IMR-90 (cell line): Measurements from ENCODE around the gene ARR3. TPM values are rescaled to one million over a fixed set of nuclear protein-coding genes. Genes with fewer than 3 reads are reported as not detected.

ENCODE experiments used
- ATAC-seq: fragments of 200-7000 bp; cut with Tn5 transposase; 2 replicates; pipeline ENCODE4 v1.9.1; 2020; ENCODE audit warnings: low read depth, mild to moderate bottlenecking, moderate library complexity
- BruUV-seq: library from RNA; stranded (reverse); fragments of 400-500 nt; replicated peaks from 2 replicates; lab custom pipeline; 2021; lab: Mats Ljungman, UMichigan
- CTCF ChIA-PET: fragments of 300-600 bp; formaldehyde crosslinking; extraction: SDS; loops from one replicate; lab custom pipeline; 2021; ENCODE audit warnings: antibody characterized with exemption; lab: Yijun Ruan, JAX
- POLR2A ChIA-PET: fragments of 300-600 bp; sonication (Branson Sonifier 250); formaldehyde crosslinking; loops from one replicate; lab custom pipeline; 2022; ENCODE audit warnings: antibody characterized with exemption; ENCODE audit not compliant: unreplicated experiment; lab: Charles Lee
- DNase-seq: peaks from one replicate; pipeline ENCODE4 v3.0.0; 2013
- H2AFZ ChIP-seq: replicated peaks from 2 replicates; pipeline ENCODE3; 2013; ENCODE audit warnings: low read length, mild to moderate bottlenecking; ENCODE audit not compliant: poor library complexity
- H2AK5ac ChIP-seq: 2 replicates; pipeline ENCODE4 v1.6.1; 2013; ENCODE audit warnings: low read depth, low read length, inconsistent platforms
- H2AK9ac ChIP-seq: replicated peaks from 2 replicates; pipeline ENCODE3; 2013; ENCODE audit warnings: mild to moderate bottlenecking, low read depth, low read length, moderate library complexity; ENCODE audit not compliant: poor library complexity
- H2BK120ac ChIP-seq: 2 replicates; pipeline ENCODE4 v1.6.1; 2013; ENCODE audit warnings: low read depth, low read length, inconsistent platforms
- H2BK15ac ChIP-seq: 3 replicates; pipeline ENCODE4 v1.6.1; 2013; ENCODE audit warnings: low read depth, low read length, inconsistent platforms
- H2BK20ac ChIP-seq: 2 replicates; pipeline ENCODE4 v1.6.1; 2013; ENCODE audit warnings: low read depth, mild to moderate bottlenecking, inconsistent platforms, low read length, moderate library complexity
- H2BK5ac ChIP-seq: 2 replicates; pipeline ENCODE4 v1.6.1; 2013; ENCODE audit warnings: mild to moderate bottlenecking, low read depth, low read length, inconsistent platforms; ENCODE audit not compliant: poor library complexity, severe bottlenecking
- H3K14ac ChIP-seq: replicated peaks from 2 replicates; pipeline ENCODE4 v1.6.1; 2013; ENCODE audit warnings: low read depth, low read length, inconsistent platforms
- H3K18ac ChIP-seq: 2 replicates; pipeline ENCODE4 v1.6.1; 2013; ENCODE audit warnings: low read depth, low read length, control low read depth
- H3K23ac ChIP-seq: 2 replicates; pipeline ENCODE4 v1.6.1; 2013; ENCODE audit warnings: low read depth, low read length, inconsistent platforms
- H3K27ac ChIP-seq: 2 replicates; pipeline ENCODE4 v1.5.1; 2013; ENCODE audit warnings: mild to moderate bottlenecking, control low read depth, low read length; ENCODE audit not compliant: insufficient read depth
- H3K27me3 ChIP-seq: 2 replicates; pipeline ENCODE4 v1.6.1; 2013; ENCODE audit warnings: low read length; ENCODE audit not compliant: control insufficient read depth, insufficient read depth
- H3K36me3 ChIP-seq: 2 replicates; pipeline ENCODE4 v1.6.1; 2013; ENCODE audit warnings: low read length, mixed read lengths; ENCODE audit not compliant: control insufficient read depth, insufficient read depth
- H3K4ac ChIP-seq: 2 replicates; pipeline ENCODE4 v1.6.1; 2013; ENCODE audit warnings: low read depth, low read length, inconsistent platforms
- H3K4me1 ChIP-seq: 2 replicates; pipeline ENCODE4 v1.6.1; 2013; ENCODE audit warnings: low read length, mixed read lengths; ENCODE audit not compliant: control insufficient read depth, insufficient read depth
- H3K4me2 ChIP-seq: 2 replicates; pipeline ENCODE4 v1.6.1; 2013; ENCODE audit warnings: low read depth, mild to moderate bottlenecking, control low read depth, low read length, moderate library complexity
- H3K4me3 ChIP-seq: 2 replicates; pipeline ENCODE4 v1.5.1; 2013; ENCODE audit warnings: low read depth, mild to moderate bottlenecking, control low read depth, low read length, moderate library complexity; ENCODE audit not compliant: insufficient read depth
- H3K56ac ChIP-seq: 2 replicates; pipeline ENCODE4 v1.6.1; 2013; ENCODE audit warnings: low read length, inconsistent platforms; ENCODE audit not compliant: insufficient read depth; ENCODE audit errors: extremely low read depth
- H3K79me1 ChIP-seq, 2 experiments: 2 replicates each; pipeline ENCODE4 v1.6.1; 2013; ENCODE audit warnings: low read length in 2 of 2, inconsistent platforms in 1 of 2, low read depth in 1 of 2
- H3K9ac ChIP-seq: 2 replicates; pipeline ENCODE4 v1.6.1; 2013; ENCODE audit warnings: low read depth, low read length, control low read depth
- H3K9me1 ChIP-seq: 2 replicates; pipeline ENCODE4 v1.6.1; 2013; ENCODE audit warnings: low read length, inconsistent platforms; ENCODE audit not compliant: insufficient read depth
- H3K9me3 ChIP-seq: 2 replicates; pipeline ENCODE4 v1.6.1; 2013; ENCODE audit warnings: low read length; ENCODE audit not compliant: control insufficient read depth, insufficient read depth
- H4K20me1 ChIP-seq: 2 replicates; pipeline ENCODE4 v1.6.1; 2013; ENCODE audit warnings: low read length, inconsistent platforms; ENCODE audit not compliant: insufficient read depth
- H4K5ac ChIP-seq: 2 replicates; pipeline ENCODE4 v1.6.1; 2013; ENCODE audit warnings: mild to moderate bottlenecking, low read depth, low read length, control low read depth
- H4K8ac ChIP-seq, 2 experiments: 2 replicates each; pipeline ENCODE4 v1.6.1; 2013; ENCODE audit warnings: low read depth in 2 of 2, low read length in 2 of 2, control low read depth in 1 of 2, inconsistent platforms in 1 of 2
- H4K91ac ChIP-seq: 2 replicates; pipeline ENCODE4 v1.6.1; 2013; ENCODE audit warnings: low read depth, low read length, inconsistent platforms; ENCODE audit not compliant: insufficient read depth
- BHLHE40 ChIP-seq: fragments of 150-350 bp; IDR thresholded peaks from 2 replicates; pipeline ENCODE4 v1.6.1; 2016; ENCODE audit warnings: mild to moderate bottlenecking, low read depth, low read length
- CEBPB ChIP-seq: IDR thresholded peaks from 2 replicates; pipeline ENCODE4 v1.6.1; 2012; ENCODE audit warnings: low read depth, low read length, improper control_type of control experiment
- CHD1 ChIP-seq: IDR thresholded peaks from 2 replicates; pipeline ENCODE4 v1.6.1; 2012; ENCODE audit warnings: low read depth, low read length, improper control_type of control experiment
- CTCF ChIP-seq: conservative IDR thresholded peaks from 2 replicates; pipeline ENCODE4 v1.5.1; 2012; ENCODE audit warnings: mild to moderate bottlenecking, low read depth, low read length, improper control_type of control experiment
- ELK1 ChIP-seq: fragments of 150-350 bp; IDR thresholded peaks from 2 replicates; pipeline ENCODE4 v1.6.1; 2016; ENCODE audit warnings: low read depth, mild to moderate bottlenecking, low read length, moderate library complexity, borderline replicate concordance
- FOS ChIP-seq: fragments of 150-350 bp; IDR thresholded peaks from 2 replicates; pipeline ENCODE4 v1.6.1; 2016; ENCODE audit warnings: low read depth, low read length
- MAFK ChIP-seq: IDR thresholded peaks from 2 replicates; pipeline ENCODE4 v1.6.1; 2012; ENCODE audit warnings: low read depth, low read length, improper control_type of control experiment
- MAZ ChIP-seq: IDR thresholded peaks from 2 replicates; pipeline ENCODE4 v1.6.1; 2012; ENCODE audit warnings: low read depth, mild to moderate bottlenecking, low read length, improper control_type of control experiment, moderate library complexity, borderline replicate concordance
- MXI1 ChIP-seq: IDR thresholded peaks from 2 replicates; pipeline ENCODE4 v1.6.1; 2012; ENCODE audit warnings: low read depth, mild to moderate bottlenecking, low read length, moderate library complexity, borderline replicate concordance
- NFE2L2 ChIP-seq: fragments of 150-350 bp; IDR thresholded peaks from 2 replicates; pipeline ENCODE4 v1.6.1; 2016; ENCODE audit warnings: low read depth, mild to moderate bottlenecking, low read length
- POLR2A ChIP-seq: IDR thresholded peaks from 2 replicates; pipeline ENCODE4 v1.6.1; 2012; ENCODE audit warnings: mild to moderate bottlenecking, low read depth, low read length
- RAD21 ChIP-seq: IDR thresholded peaks from 2 replicates; pipeline ENCODE4 v1.6.1; 2012; ENCODE audit warnings: low read length, improper control_type of control experiment
- RCOR1 ChIP-seq: IDR thresholded peaks from 2 replicates; pipeline ENCODE4 v1.6.1; 2012; ENCODE audit warnings: mild to moderate bottlenecking, low read length, improper control_type of control experiment; ENCODE audit not compliant: insufficient replicate concordance
- RFX5 ChIP-seq: IDR thresholded peaks from 2 replicates; pipeline ENCODE4 v1.8.0; 2012; ENCODE audit warnings: low read depth, mild to moderate bottlenecking, low read length, moderate library complexity
- SMC3 ChIP-seq: fragments of 150-350 bp; IDR thresholded peaks from 2 replicates; pipeline ENCODE4 v1.6.1; 2016; ENCODE audit warnings: low read depth, mild to moderate bottlenecking, antibody characterized with exemption, low read length, moderate library complexity
- WGBS, 2 experiments: methylation state at CpG; one replicate each; pipeline versions ENCODE4 v1.1.5 to v1.1.7; 2013; ENCODE audit warnings: missing lambda C conversion rate in 2 of 2; ENCODE audit not compliant: insufficient read length in 1 of 2; ENCODE audit errors: extremely low coverage in 2 of 2; 5-methylcytosine and 5-hydroxymethylcytosine counted together
- dilution Hi-C: fragments of 300-500 bp; cut with HindIII; formaldehyde crosslinking; loops from one replicate; pipeline ENCODE4 v1.14.3; 2018; ENCODE audit warnings: low sequenced_read_pairs; ENCODE audit not compliant: unreplicated experiment
- in situ Hi-C: fragments of 300-500 bp; cut with MboI; formaldehyde crosslinking; loops from 3 replicates; pipeline ENCODE4 v1.14.3; 2019; ENCODE audit warnings: low sequenced_read_pairs, inconsistent platforms, mixed read lengths
- intact Hi-C: fragments of 100-400 bp; cut with micrococcal nuclease; formaldehyde crosslinking; loops from 2 replicates; pipeline ENCODE4 v1.10.0; 2022
- polyA plus RNA-seq, 3 experiments: library from polyadenylated mRNA; depleted of rRNA; stranded (reverse); fragments of >200 nt; gene quantifications; 2 replicates each; pipeline ENCODE4 v1.2.3, GENCODE V29; 2012; ENCODE audit warnings: low replicate concordance in 1 of 3
- total RNA-seq: library from RNA; depleted of rRNA; stranded (reverse); fragments of >200 nt; gene quantifications from 2 replicates; pipeline ENCODE4 v1.2.3, GENCODE V29; 2012

Gene ARR3
- total and polyA plus RNA-seq, 2 of the 4 experiments (the other 2 are of a cell fraction) = not detected

- Histone ChIP-seq H3K9me1 (no peaks in the 10 kb centered on the region), H2AK9ac (no peak overlapping the region), H3K4me1 (no peaks in the 10 kb centered on the region), H2BK5ac (no peak overlapping the region), H3K23ac (no peak overlapping the region), H2BK15ac (no peak overlapping the region), H2BK20ac (no peak overlapping the region), H3K14ac (no peak overlapping the region), H2AFZ (no peak overlapping the region), H3K9ac (no peak overlapping the region), H4K5ac (no peak overlapping the region), H3K27ac (no peak overlapping the region), H3K9me3 (no peaks in the 10 kb centered on the region; the same call in 1 of the 2 replicates), H4K8ac (no peak overlapping the region), H3K4ac (no peak overlapping the region), H3K4me3 (no peak overlapping the region), H2BK120ac (no peak overlapping the region), H4K91ac (no peak overlapping the region), H3K27me3 (peaks cover 3% of the 10 kb centered on the region), H3K79me1 (no peaks in the 10 kb centered on the region), H3K18ac (no peak overlapping the region), H2AK5ac (no peak overlapping the region), H3K56ac (no peak overlapping the region), H4K20me1 (no peaks in the 10 kb centered on the region), H3K4me2 (no peak overlapping the region), H3K36me3 (no peaks in the 10 kb centered on the region)
- CTCF ChIA-PET = no interaction called here
- dilution Hi-C loops (no loop called here), intact Hi-C loops (no loop called here), in situ Hi-C loops (no loop called here)
- POLR2A ChIA-PET = interaction anchor here (0.6 kb wide), 1 partner anchor 13 kb away, joined by 5 read pairs; no protein-coding TSS in a partner anchor
- no peak for ATAC-seq
- TF ChIP-seq RCOR1 = no peak
- no peak for TF ChIP-seq POLR2A
- no peak for TF ChIP-seq MAZ
- TF ChIP-seq RFX5 = no peak
- TF ChIP-seq CEBPB = no peak
- no peak for TF ChIP-seq FOS
- no peak for TF ChIP-seq SMC3
- TF ChIP-seq MXI1 = no peak
- no peak for TF ChIP-seq MAFK
- TF ChIP-seq NFE2L2 = no peak
- no peak for TF ChIP-seq RAD21
- no peak for TF ChIP-seq ELK1
- TF ChIP-seq CHD1 = no peak
- no peak for TF ChIP-seq BHLHE40
- no peak for TF ChIP-seq CTCF
- BruUV-seq = no TSS peak
- peak; percentile 1 for DNase-seq
- WGBS, 2 experiments = no CpG with 5 or more reads among the region's 5 CpGs
Measured at GRCh38 chrX:70219938-70220764, 48.0 kb upstream of the ARR3 start.
